Measurements from ENCODE around the gene PFDN4.
A peak's percentile ranks its signal among the peaks of the same experiment; 100 is the strongest.
"Not testable (repeated sequence)": the region's sequence is repeated elsewhere in the genome, so short reads cannot be mapped to it uniquely, and the experiment has no call there.

The PFDN4 gene

DNA sequence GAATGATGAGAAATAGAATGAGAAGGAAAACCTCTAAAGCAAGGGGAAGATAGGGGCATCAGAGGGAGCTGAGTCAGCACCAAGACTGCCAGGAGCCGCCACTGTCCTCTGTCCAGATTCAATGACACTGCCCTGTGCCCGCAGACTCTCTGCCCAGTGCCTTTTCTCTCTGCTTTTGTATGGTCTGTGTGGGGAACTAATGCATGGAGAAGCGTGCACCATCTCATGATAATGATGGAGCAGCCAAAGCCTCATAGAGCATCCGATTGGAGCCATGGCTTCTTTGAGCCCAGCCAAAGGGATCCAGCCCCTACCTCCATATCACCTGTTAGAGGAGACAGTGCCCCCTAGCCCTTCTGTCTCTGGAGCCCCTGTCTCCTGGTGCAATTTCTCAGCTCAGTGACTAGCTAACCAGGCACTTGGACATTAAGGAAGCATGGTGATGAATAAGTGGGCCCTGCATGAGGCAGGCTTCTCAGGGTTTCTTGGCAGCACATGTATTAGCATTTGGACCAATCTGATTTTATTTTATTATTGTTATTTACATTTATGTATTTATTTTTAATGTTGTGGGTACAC lies 6.5 kb upstream of the PFDN4 start:
- DNase-seq, result no peak

DNA sequence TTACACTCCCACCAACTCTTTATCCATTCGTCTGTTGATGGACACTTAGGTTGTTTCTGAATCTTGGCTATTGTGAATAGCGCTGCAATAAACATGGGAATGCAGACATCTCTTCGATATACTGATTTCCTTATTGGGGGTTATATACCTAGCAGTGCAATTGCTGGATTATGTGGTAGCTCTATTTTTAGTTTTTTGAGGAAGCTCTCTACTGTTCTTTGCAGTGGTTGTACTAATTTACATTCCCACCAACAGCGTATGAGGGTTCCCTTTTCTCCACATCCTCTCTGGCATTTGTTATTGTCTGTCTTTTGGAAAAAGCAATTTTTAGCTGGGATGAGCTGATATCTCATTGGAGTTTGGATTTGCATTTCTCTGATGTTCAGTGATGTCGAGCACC lies 4.6 kb upstream of the PFDN4 start:
- no peak for DNase-seq

DNA sequence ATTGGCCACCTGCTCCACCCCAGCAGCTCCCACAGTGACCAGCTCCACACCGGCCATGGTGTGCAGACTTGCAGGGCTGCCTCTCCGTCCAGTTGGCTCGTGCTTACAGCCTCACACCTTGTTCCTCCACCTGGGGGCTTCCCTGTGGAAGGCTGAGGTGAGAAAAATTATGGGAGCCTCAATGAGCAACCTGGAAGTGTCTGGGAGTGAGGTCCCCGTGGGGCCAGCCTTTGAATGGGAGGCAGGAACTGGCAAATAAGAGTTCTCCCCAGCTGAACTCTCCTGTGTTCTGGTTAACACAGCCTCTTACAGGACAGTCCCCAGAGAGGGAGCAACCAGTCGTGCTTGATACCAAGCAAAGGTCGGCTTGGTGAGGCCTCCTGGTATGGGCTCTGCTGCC lies 3.8 kb upstream of the PFDN4 start:
- no peak for DNase-seq

DNA sequence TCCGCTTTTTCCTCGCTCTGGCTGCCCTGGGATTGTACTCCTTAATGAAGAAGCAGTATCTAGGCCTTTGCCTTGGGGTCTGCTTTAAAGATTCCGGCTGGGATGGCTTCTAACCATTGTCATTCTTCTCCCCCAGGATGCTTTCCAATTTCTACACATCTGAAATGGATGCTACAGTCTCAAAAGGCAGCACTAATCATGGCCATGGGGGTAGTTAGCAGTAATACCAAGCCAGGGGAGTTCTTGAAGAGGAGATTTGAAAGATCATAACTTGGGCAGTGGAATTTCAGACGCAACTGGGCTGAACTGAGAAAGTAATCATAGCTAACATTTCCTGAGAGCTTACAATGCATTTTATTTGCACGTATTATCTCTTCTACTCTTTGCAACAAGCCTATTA lies 3.4 kb upstream of the PFDN4 start:
- no peak for DNase-seq

DNA sequence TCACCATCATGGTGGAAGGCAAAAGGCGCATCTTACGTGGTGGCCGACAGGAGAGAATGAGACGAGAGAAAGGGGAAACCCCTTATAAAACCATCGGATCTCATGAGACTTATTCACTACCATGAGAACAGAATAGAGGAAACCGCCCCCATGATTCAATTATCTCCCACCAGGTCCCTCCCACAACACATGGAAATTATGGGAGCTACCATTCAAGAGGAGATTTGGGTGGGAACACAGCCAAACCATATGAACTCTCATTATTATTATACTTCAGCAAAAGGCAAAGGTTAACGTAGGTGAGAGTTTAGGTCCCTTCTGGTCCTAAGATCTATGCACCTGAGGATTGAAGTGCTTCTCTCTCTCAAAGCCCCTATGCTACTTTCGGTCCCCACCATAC lies 2.4 kb upstream of the PFDN4 start:
- no peak for DNase-seq

DNA sequence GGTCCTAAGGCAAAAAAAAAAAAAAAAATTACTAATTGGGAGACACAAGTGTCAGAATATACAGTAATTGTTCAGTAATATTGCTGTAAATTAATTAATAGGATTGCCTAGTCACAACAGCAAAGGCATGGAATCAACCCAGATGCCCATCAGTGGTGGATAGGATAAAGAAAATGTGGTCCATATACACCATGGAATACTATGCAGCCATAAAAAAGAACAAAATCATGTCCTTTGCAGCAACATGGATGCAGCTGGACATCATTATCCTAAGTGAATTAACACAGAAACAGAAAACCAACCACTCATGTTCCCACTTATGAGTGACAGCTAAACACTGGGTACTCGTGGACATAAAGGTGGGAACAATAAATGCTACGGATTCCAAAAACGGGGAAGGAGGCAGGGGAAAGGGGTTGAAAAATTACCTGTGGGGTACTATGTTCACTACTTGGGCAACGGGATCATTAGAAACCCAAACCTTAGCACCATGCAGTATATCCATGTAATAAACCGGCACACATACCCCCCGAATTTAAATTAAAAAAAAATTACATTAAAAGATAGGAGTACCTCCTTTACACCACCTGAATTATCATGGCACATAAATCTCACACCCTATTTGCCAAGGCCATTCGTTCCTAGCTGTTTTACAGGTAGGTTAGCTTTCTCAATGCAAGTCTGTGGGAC lies 689 bp upstream of the PFDN4 start:
- no peak for DNase-seq

DNA sequence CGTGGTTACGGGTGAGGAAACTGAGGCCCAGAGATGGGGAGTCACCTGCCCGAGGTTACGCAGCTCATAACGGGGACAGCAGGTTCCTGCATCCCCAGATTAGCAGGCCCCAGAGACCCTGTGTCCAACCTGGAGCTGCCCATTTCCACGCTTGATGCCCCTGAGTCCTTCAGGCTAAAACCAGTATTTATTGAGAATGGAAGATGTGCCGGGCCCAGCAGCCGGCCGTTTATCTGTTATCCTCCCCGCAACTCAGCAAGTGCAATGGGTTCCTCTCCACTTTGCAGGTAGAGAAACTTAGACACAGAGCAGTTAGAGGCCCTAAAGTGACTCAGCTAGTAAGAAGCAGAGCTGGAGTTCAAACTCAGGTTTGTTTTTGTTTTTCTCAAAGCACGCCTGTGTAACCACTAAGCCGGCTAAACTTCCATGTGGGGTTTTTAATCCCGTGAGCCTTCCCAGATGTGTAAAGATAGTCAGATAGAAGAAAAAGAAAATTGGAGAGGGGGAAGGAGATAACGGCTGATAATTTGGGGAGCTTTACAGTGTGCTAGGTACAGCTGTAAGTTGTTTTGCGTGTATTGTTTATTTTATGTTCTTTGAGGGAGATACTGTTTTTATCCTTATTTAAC lies 775 bp downstream of the PFDN4 start:
- no peak for DNase-seq

DNA sequence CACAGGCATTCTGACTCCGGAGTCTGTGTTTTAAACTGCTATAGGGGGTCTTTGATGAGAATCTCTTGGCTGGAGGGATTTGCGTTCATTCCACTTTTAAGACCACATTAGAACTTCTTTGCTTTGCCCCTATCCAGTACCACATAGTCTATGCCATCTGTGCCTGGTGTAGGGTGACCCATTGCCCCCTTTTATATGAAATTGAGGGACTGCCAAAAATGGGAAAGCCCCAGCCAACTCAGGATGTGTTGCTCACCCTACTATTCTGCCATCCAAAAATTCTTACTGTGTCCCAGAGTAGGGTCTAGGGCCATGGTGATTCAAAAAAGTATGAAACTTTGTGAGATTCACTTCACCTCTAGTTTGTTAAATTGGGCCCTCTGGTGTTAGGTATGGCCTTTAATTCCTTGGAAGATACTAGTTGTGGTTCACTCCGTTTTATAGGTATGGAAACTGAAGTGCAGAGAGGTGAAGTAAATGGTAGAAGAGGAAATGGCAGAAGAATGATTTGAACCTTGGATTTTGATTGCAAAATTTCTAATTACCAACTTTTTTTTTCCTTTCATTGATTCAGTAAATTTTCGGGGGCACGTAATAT lies 1.4 kb downstream of the PFDN4 start:
- no peak for DNase-seq

DNA sequence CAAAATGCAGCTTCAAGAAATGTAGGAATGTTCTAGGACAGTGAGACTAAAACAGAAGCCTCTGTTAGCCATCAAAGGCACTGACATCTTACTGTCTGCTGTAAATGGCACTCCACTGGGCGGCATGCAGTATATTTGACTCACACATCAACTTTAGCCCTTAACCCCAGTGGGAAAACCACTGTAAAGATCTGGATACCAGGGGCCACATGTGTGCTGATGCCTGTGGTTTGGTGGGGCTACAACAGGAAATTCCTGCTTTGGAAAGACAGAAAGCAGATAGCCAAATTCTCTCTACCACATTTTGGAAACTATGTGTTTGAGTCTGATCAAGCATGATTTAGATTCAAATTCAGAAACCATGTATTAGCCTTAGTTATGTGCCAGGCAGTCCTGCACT lies 4.3 kb downstream of the PFDN4 start:
- no peak for DNase-seq

DNA sequence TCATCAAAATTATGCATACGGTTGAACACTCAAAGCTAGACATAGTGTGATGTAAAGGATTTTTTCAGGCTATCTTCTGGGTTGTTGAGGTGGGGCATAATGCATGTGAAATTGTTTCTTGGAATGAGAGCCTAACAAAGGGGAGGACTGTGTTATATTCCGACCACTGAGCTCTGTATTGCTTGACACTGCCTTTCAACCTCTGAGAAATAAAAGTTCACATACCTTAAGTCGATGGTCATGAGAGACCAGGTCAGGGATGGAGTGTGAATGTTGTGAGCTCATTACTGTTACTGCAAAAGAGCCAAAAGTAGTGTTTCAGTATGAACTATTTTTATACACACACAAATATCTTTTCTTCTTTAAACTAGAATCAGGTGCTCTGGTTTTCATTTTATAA lies 5.0 kb downstream of the PFDN4 start:
- DNase-seq, result no peak

DNA sequence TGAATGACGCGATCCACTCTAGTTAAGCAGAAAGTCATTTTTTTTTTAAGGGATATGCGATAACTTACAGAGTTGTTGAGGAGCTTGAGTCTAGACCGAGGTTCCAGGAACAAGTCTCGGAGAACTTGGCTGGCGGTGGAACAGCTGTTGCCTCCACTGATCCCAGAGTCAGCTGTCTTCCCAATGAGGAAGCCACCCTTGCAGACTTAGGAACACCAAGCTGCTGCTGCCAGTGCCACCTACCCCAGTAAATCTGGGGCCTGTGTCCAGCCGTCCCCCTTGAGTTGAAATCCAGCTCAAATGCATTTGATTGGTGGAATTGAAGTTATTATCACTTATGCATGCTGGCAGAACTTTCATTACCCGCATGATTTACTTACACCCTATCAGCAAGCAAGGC lies 6.7 kb downstream of the PFDN4 start:
- DNase-seq, result peak; percentile 76

DNA sequence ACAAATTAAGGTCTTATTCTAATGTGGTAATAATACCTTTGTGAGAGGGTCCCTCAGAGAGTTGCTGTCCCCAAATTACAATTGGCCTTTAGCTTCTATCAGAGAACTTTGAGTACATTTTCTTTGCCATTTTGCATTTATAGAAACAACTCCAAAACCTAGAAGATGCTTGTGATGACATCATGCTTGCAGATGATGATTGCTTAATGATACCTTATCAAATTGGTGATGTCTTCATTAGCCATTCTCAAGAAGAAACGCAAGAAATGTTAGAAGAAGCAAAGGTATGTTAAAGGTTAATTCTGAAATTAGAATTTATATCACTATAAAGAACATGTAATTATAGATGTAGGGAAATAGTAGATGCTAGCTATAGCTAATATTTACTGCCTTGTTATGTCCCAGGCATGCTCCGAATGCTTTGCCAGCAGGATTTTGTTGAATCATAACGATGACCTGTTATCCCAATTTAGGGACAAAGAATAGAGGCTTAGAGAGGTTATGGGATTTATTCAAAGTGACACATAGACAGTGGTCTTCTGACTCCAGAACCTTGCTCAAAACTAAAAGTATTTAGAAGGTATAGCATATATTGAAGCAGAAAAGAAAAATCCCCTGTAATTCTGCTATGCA lies 7.4 kb downstream of the PFDN4 start:
- DNase-seq, result no peak

DNA sequence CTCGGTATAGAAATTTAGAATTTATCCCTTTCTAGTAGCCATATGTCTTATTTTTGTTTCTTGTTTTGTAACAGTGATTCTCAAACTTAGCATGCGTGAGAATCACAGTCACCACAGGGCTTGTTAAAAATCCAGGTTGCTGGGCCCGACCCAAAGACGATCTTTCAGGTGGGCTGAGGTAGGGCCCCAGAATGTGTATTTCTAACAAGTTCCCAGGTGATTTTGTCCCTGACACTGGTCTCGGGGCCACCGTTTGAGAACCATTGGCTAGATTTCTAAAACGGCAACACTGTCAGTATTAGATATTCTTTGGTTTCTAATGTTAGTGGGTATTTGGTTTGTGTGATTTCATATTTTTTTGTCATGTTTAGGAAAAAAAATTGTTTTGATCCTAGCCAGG lies 9.9 kb downstream of the PFDN4 start:
- DNase-seq, result no peak

DNA sequence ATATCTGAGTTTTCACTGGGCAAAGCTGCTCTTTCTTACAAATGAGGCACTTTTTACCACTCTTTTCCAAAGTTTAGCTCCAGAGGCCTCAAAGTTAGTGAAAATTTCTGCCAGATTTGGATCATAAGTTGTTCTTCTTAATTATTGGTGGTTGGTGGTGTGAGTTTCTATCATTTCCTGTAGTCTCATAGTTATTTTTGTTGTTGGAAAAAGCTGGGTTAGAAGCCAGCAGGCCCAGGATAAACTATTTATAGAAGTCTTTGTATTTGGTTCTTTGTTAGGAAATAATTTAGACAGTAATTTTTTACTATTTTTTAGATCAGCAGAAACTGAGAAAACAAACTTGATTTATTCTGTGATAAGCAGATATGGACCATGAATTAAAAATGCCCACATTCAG lies 10.6 kb downstream of the PFDN4 start:
- DNase-seq, result no peak

DNA sequence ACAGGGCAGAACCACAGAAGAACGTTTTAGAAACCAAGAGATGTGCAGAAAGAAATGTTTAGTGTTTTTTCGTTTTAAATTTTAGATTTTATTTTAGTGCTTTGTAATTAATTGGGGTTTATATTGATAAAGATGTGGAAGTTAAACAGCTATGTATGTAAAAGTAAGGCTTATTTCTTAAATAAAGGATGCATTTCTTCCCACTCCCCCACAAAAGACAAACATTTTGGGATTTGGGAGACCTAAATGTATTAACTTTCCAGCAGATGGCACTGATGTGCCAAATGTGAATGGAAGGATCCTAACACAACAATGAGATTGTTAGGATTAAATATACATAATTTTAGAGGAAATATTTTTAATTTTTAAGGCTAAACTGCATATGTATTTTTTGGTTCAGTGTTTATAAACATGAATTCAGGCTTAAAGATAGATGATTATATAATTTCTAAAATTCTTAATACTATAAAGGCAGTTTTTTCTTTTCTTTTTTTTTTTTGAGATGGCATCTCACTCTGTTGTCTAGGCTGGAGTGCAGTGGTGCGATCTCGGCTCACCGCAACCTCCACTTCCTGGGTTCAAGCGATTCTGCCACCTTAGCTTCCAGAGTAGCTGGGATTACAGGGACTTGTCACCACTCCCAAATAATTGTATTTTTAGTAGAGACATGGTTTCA lies 12.0 kb downstream of the PFDN4 start:
- no peak for DNase-seq

DNA sequence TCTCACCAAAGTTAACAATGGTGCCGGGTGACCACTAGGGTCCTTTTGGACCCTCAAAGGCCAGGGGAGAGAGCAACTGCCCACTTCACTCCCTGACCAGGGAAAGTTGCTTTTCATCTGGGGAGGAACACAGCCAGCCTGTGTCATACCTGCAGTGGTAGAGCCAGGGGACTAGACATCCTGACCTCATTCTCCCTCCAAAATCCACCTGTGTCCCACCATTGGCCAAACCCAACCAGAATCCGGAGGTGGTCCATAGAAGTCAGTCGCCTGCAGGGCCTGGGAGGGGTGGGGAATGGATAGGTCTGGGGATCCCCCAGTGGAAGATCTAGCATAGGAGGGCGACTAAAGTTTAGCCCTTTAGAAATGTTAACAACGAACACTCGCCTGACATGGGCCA lies 12.8 kb downstream of the PFDN4 start:
- DNase-seq, result no peak

DNA sequence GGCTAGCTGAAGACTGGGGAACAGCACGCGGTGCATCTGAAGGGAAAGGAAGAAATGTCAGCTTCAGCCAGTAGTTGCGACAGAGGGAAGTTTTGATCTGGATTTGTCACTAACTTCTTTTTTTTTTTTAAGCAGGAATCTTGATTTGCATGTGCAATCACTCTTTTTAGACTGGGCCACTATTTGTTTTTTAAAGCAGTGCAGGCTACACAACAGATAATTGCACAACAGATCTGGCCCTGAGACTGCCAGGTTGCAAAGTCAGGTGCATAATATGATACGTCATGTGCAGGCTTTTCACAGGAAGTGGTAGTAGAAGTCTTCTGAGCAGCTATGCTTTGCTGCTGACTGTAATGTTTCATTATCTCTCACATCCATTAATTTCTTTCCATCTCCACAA lies 13.5 kb downstream of the PFDN4 start:
- DNase-seq, result no peak

DNA sequence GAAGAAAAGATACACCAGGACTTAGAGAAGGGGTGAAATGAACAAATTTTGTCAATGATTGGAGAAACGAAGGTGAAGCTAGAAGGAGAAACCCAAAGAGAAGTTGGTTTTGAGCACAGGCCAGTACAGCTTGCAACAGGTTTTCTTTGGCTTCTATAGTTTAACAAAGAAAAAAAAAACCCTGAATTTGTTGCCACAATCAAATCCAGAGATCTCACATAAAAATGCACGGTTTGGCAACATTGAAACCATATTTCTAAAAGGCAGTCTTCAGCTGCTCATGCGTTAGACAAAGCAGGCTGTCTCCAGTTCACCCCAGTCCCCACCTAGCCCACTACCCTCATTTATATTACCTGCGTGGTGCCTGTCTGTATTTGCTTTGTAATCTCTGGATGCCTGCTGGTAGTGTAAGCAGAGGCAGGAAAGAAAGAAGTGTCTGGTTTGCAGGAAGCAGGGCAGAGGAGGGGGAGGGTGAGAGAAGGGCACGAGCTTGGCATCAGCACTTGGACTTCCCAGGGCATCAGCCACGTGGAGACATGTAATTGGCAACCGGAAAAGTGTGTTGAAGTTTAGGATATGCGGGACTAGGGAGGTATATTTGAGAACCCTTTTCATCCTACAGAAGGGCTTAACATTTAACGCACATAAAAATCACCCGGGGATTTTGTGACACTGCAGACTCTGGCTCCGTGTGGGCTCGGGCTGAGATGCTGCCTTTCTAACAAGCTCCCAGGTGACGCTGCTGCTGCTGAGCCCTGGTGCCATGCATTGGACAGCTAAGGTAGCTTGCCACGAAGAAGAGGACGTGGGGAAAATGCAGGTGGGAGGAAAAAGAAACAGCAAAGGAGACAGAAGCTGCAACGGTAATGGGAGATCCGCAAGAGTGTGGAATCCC lies 14.4 kb downstream of the PFDN4 start:
- peak; percentile 31 for DNase-seq

DNA sequence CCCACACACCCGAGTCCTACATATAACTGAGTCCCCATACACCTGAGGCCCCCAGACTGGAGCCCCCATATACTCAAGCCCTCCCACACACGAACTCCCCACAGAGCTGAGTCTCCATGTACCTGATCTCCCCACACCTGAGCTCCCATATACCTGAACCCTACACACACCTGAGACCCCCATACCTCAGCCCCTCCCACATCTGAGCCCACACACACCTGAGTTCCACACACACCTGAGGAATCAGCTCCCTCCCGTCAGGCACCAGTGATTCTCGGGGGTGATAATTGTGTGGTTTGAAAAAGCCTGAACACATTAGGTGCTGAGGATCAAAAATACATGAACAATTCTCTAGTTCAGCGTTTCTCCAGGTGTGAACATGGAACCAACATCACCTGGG lies 15.4 kb downstream of the PFDN4 start:
- DNase-seq, result no peak

DNA sequence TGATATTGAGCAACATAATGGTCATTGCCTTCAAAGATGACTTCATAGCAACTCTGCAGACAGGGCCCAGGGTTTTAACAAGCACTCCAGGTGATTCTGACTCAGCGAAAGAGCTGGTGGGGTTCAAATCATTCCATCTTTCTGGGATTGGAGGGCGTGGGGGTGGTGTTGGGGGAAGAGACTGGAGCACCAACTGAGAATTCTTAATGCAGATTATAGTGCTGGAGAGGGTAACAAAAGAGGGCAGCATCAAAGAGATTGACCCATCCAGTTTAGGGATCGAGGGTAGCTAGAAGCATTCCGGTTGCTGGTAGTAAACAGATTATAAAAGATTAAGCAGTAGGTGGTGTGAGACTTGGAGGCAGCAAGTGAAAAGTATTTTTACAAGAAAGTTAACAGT lies 15.9 kb downstream of the PFDN4 start:
- no peak for DNase-seq

DNA sequence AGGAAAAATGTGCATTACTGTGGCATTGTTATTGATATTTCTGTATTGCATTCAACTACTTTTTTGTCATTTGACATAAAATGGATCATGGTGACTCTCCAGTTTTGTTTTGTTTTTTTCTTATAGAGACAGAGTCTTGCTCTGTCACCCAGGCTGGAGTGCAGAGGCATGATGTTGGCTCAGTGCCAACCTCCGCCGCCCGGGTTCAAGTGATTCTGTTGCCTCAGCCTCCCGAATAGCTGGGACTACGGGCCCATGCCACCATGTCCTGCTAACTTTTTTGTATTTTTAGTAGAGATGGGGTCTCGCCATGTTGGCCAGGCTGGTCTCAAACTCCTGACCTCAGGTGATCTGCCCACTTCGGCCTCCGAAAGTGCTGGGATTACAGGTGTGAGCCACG lies 16.8 kb downstream of the PFDN4 start:
- DNase-seq, result not testable (repeated sequence)

DNA sequence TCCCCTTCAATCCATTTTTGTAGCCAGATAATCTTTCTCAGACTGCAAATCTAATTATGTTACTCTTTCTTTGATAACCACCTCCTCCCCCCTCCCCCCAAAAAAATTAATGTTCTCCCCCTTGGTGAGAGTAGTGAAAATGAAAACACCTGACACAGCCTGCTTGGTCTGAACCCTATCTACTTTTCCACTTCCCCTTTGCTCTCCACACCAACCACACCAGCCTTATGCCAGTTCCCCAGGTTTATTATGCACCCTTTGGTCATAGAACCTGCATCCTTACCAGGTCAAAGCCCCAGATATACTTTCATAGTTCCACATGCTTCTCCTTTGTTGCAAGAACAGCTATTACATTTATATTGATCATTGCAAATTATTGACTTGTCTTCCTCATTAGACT lies 19.4 kb downstream of the PFDN4 start:
- DNase-seq, result no peak

Data from femur (tissue), 1 donor.